ENCODE data around the gene SLC17A7. TPM values are rescaled to one million over a fixed set of nuclear protein-coding genes. Genes with fewer than 3 reads are reported as not detected.

Gene SLC17A7
- total and polyA plus RNA-seq, 9 of the 15 experiments (the other 6 are each of a cell fraction or from before 2014, with no cell fraction given) = 1.1 to 15.7 (median 2.4) TPM

- no peak for TF ChIP-seq AFF1 (IDR thresholded peaks at IDR 0.05; ENCODE audit: low read depth in 1 of 2, partially characterized antibody in 2 of 2)
- no peak for TF ChIP-seq SP2 (IDR thresholded peaks at IDR 0.05; ENCODE audit: extremely low read depth, low read depth, low read length, poor library complexity, severe bottlenecking)
- TF ChIP-seq MCM5 (IDR thresholded peaks at IDR 0.05; ENCODE audit: low read depth) = no peak
- TF ChIP-seq CBFA2T2 (conservative IDR thresholded peaks at IDR 0.05) = no peak
- TF ChIP-seq PBX2 (CRISPR knock-in tag; IDR thresholded peaks at IDR 0.05; ENCODE audit: low read depth) = no peak
- no peak for TF ChIP-seq PBX2 (tag; conservative IDR thresholded peaks at IDR 0.05; ENCODE audit: low read depth)
- no peak for TF ChIP-seq GABPB2 (CRISPR knock-in tag; conservative IDR thresholded peaks at IDR 0.05)
- no peak for TF ChIP-seq GTF2B (IDR thresholded peaks at IDR 0.05; ENCODE audit: extremely low read depth, insufficient read length)
- TF ChIP-seq ZKSCAN3 (CRISPR knock-in tag; IDR thresholded peaks at IDR 0.05) = no peak
- TF ChIP-seq SIRT6 (IDR thresholded peaks at IDR 0.05; ENCODE audit: low read depth, low read length) = no peak
- TF ChIP-seq ZNF274 (IDR thresholded peaks at IDR 0.05; ENCODE audit: borderline replicate concordance, low read depth, low read length) = no peak
- no peak for TF ChIP-seq FOXP4 (CRISPR knock-in tag; IDR thresholded peaks at IDR 0.05; ENCODE audit: borderline replicate concordance)
- no peak for TF ChIP-seq ARID2 (IDR thresholded peaks at IDR 0.05)
- no peak for TF ChIP-seq ZNF146 (CRISPR knock-in tag; IDR thresholded peaks at IDR 0.05; ENCODE audit: unreplicated experiment)
- no peak for TF ChIP-seq U2AF2 (optimal IDR thresholded peaks at IDR 0.05; ENCODE audit: low read depth, low read length)
- no peak for TF ChIP-seq ZSCAN32 (CRISPR knock-in tag; IDR thresholded peaks at IDR 0.05)
- TF ChIP-seq SMAD2 (IDR thresholded peaks at IDR 0.05; ENCODE audit: low read depth, low read length) = no peak
- TF ChIP-seq DACH1 (IDR thresholded peaks at IDR 0.05; ENCODE audit: partially characterized antibody) = no peak
- peak; percentile 67 for TF ChIP-seq ZFX (CRISPR knock-in tag; IDR thresholded peaks at IDR 0.05)
- TF ChIP-seq JUNB (CRISPR knock-in tag; conservative IDR thresholded peaks at IDR 0.05) = no peak
Observed at GRCh38 chr19:49473868-49474541, 32.7 kb upstream of the SLC17A7 start, which contains the start of gene FLT3LG (continued).
